IPS DF 19.7 (cell line): ENCODE measurements around the gene DLGAP3.

Source experiments
- DNase-seq: peaks from one replicate; pipeline ENCODE4 v3.0.0-alpha.2; 2013; ENCODE audit warnings: low read depth, low spot score

DLGAP3 gene

GRCh38 chr1:34929853-34930701 lies 627 bp upstream of the DLGAP3 start:
- DNase-seq = no peak

GRCh38 chr1:34928699-34929496 lies 552 bp downstream of the DLGAP3 start:
- no peak for DNase-seq

- DNase-seq = no peak
Observed at GRCh38 chr1:34928066-34928696, 1.3 kb downstream of the DLGAP3 start.

DNA sequence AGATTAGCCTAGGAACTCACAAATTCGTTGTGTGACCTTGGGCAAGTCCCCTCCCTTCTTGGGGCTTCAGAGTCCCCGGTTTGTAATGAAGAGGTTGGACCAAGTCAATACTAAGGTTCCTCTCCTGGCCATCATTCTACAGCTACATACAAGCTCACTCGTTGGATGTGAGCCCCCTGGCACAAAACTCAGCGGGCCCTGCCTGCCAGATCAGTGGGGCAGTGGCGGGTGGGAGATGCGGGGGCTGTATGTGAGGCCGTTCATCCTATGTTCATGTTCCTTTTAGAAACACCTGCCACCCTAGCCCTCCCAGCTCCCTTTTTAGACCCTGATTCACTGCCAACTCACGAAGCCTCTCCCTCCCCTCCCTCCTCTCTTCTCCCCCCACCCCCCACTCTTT lies 2.1 kb downstream of the DLGAP3 start:
- no peak for DNase-seq

DNA sequence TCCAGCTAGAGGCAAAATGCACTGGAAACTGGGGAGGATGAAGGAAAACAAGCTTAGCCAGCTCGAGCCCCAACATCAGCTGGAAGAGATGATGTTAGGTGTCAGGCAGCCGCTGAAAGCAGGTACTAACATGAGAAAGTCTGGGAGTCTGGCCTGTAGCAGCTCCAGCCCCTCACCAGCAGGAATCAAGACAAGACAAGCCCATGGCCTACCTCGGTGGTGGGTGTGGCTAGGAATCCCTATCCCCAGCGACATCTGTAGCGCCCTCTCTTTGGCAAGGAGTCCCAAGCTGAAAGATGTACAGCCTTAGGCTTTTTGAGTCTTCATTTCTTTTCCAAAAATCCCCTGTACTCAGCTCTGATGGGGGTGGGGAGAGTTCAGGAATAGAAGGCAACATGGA lies 2.6 kb downstream of the DLGAP3 start:
- DNase-seq = no peak

DNA sequence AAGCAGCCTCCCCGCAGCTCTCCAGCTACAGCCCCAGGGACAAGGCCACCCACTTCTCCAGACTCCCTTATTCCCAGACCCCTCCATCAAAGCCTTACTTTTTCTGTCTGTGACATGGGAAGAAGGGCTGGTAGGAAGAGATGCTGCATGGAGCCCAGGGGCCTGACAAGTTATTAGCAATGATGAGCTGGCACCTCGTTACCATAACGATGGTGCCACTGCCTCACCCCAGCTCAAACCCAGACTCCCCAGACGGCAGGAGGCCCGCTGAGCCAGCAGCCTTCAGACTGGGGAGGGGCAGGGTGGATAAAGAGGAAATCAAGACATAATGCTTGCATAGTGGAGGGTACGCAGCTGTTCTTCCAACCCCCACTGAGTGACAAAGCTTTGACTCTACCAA lies 3.3 kb downstream of the DLGAP3 start:
- DNase-seq = no peak

DNA sequence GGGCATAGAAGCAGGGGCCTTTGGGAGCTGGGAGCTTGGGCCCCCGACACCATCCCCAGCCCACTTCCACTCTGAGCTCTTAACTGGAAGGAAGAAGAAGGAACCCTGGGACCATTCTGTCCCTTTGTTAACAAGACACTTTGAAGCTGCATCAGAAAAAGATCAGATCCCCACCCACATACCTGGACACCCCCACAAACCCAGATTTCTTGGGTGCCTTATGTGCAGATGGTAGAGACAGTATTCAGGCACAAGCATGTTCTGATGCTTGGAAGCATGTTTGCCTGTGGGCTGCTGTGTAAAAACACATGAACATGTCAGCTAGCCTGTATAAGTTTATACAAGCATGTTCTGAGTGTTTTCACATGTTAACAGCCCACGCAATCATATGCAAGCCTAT lies 3.7 kb downstream of the DLGAP3 start:
- no peak for DNase-seq

GRCh38 chr1:34924759-34925555 lies 4.5 kb downstream of the DLGAP3 start:
- no peak for DNase-seq

GRCh38 chr1:34923490-34923889 lies 6.0 kb downstream of the DLGAP3 start:
- no peak for DNase-seq

- peak; percentile 42 for DNase-seq
Observed at GRCh38 chr1:34918977-34919561, 10.4 kb downstream of the DLGAP3 start.

GRCh38 chr1:34918386-34918976 lies 11.0 kb downstream of the DLGAP3 start:
- no peak for DNase-seq

GRCh38 chr1:34917017-34917416 lies 12.4 kb downstream of the DLGAP3 start:
- DNase-seq = no peak

GRCh38 chr1:34916104-34916503 lies 13.3 kb downstream of the DLGAP3 start:
- no peak for DNase-seq

GRCh38 chr1:34915521-34915920 lies 13.9 kb downstream of the DLGAP3 start:
- DNase-seq = no peak

DNA sequence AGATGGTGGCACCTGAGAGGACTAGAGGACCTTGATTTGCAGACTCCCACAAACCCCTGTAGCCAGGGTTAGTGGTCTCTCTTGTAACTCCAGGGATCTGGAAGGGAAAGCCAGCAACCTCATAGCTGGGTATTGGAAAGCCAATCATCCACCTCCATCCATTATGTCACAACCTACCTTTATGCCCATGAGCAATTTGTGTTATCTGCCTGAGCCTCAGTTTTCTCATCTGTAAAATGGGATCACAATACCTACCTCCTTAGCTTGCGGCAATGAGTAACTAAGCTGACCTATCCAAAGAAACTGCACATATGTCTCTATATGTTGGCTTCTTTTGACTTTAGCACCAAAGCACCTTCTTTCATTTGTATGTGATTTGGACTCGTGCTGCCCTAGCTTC lies 14.5 kb downstream of the DLGAP3 start:
- no peak for DNase-seq

DNA sequence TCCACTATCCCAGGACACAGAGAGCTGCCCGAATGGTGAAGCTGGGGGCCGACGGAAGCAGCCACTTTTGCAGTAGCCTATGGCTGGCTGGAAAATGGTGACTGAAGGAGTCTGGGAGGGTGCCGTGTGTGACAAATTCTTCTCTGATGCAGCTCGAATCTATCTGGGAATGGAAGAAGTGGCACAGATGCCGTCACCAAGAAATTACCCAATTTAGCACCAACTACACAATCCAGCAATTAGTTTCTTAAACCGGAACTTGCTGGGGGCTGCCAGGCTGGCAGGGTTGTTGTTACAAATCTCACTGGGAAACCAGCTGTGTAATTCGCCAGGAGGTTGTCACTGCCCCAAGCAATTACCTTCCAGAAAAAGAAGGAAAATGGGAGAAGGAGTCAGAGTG lies 18.0 kb downstream of the DLGAP3 start:
- no peak for DNase-seq

GRCh38 chr1:34910425-34910824 lies 19.0 kb downstream of the DLGAP3 start:
- no peak for DNase-seq

- DNase-seq = no peak
Observed at GRCh38 chr1:34908369-34908768, 21.1 kb downstream of the DLGAP3 start.

GRCh38 chr1:34907487-34908090 lies 21.9 kb downstream of the DLGAP3 start:
- no peak for DNase-seq

GRCh38 chr1:34906756-34907155 lies 22.7 kb downstream of the DLGAP3 start:
- DNase-seq = no peak
